GM12878 (cell line): Measurements from ENCODE around the gene ERP27. TPM values are rescaled to one million over a fixed set of nuclear protein-coding genes. Genes with fewer than 3 reads are reported as not detected.

Experiments
- ASH2L ChIP-seq: fragments of 300-600, 200-600 bp; sonication (generic); IDR thresholded peaks from 2 replicates; pipeline ENCODE4 v1.6.1; 2017; ENCODE audit warnings: low read depth, mild to moderate bottlenecking, borderline replicate concordance
- FOXM1 ChIP-seq: IDR thresholded peaks from 2 replicates; pipeline ENCODE4 v1.6.1; 2012; ENCODE audit warnings: low read depth, mild to moderate bottlenecking, inconsistent platforms, low read length, moderate library complexity
- JUNB ChIP-seq: IDR thresholded peaks from 2 replicates; pipeline ENCODE4 v1.6.1; 2016; ENCODE audit warnings: antibody characterized with exemption, mild to moderate bottlenecking
- KLF5 ChIP-seq: fragments of 450-650 bp; IDR thresholded peaks from 2 replicates; pipeline ENCODE4 v1.6.1; 2014; ENCODE audit warnings: mild to moderate bottlenecking; ENCODE audit not compliant: partially characterized antibody
- LARP7 ChIP-seq: fragments of 450-650 bp; IDR thresholded peaks from 2 replicates; pipeline ENCODE4 v1.6.1; 2017; ENCODE audit warnings: mild to moderate bottlenecking
- NBN ChIP-seq: fragments of 450-650 bp; IDR thresholded peaks from 2 replicates; pipeline ENCODE4 v1.6.1; 2016
- NFYA ChIP-seq: IDR thresholded peaks from 2 replicates; pipeline ENCODE4 v1.6.1; 2011; ENCODE audit warnings: low read depth, mild to moderate bottlenecking, low read length, improper control_type of control experiment, borderline replicate concordance
- NFYB ChIP-seq: IDR thresholded peaks from 2 replicates; pipeline ENCODE4 v1.6.1; 2011; ENCODE audit warnings: low read depth, mild to moderate bottlenecking, low read length, improper control_type of control experiment, moderate library complexity; ENCODE audit not compliant: insufficient read depth
- SIX5 ChIP-seq: IDR thresholded peaks from 2 replicates; pipeline ENCODE4 v1.6.1; 2011; ENCODE audit warnings: mild to moderate bottlenecking, low read depth, low read length, moderate library complexity; ENCODE audit not compliant: severe bottlenecking
- SP1 ChIP-seq: IDR thresholded peaks from one replicate; pipeline ENCODE4 v1.6.1; 2011; ENCODE audit warnings: low read depth, low read length
- SREBF1 ChIP-seq: IDR thresholded peaks from 2 replicates; pipeline ENCODE4 v1.6.1; 2012; ENCODE audit warnings: mild to moderate bottlenecking, low read length
- TCF7 ChIP-seq: IDR thresholded peaks from 2 replicates; pipeline ENCODE4 v1.6.1; 2014; ENCODE audit warnings: antibody characterized with exemption, borderline replicate concordance
- WRNIP1 ChIP-seq: IDR thresholded peaks from 2 replicates; pipeline ENCODE4 v1.6.1; 2011; ENCODE audit warnings: low read depth, low read length, improper control_type of control experiment, borderline replicate concordance
- YBX1 ChIP-seq: fragments of 450-650 bp; IDR thresholded peaks from 2 replicates; pipeline ENCODE4 v1.6.1; 2016; ENCODE audit warnings: antibody characterized with exemption
- ZNF24 ChIP-seq: fragments of 450-650 bp; IDR thresholded peaks from 2 replicates; pipeline ENCODE4 v1.6.1; 2017; ENCODE audit warnings: antibody characterized with exemption, mild to moderate bottlenecking
- polyA plus RNA-seq, 11 experiments: library from polyadenylated mRNA; depleted of rRNA in 4 of 11; unstranded in 6 of 11; stranded (reverse) in 5 of 11; fragments of >200 nt; fragmentation: Nextera tagmentation in 4 of 11; fragmentation: Illumina TruSeq in 1 of 11; extraction: Ambion mirVana in 4 of 11; extraction: Trizol in 1 of 11; gene quantifications; 1 replicate in 1 of 11; 2 replicates in 10 of 11; pipeline versions ENCODE4 v1.2.1 to v1.2.3, GENCODE V29; 2011 to 2016; ENCODE audit warnings: inconsistent platforms in 2 of 11, missing spikeins in 2 of 11, low read depth in 1 of 11
- total RNA-seq, 4 experiments: library from RNA; depleted of rRNA in 3 of 4; stranded (reverse); fragments of >200 nt in 3 of 4; fragmentation: Illumina TruSeq in 1 of 4; extraction: Trizol in 1 of 4; gene quantifications; 2 replicates each; pipeline versions ENCODE4 v1.2.1 to v1.2.3, GENCODE V29; 2013 to 2021
- TF ChIP-seq, protein P1 (sequence below): fragments of 450-650 bp; IDR thresholded peaks from 2 replicates; pipeline ENCODE4 v1.6.1; 2017; ENCODE audit warnings: low read depth, mild to moderate bottlenecking, moderate library complexity
- TF ChIP-seq, protein P2 (sequence below): fragments of 450-650 bp; conservative IDR thresholded peaks from 2 replicates; pipeline ENCODE4 v1.6.1; 2017; ENCODE audit warnings: mild to moderate bottlenecking, moderate library complexity
- TF ChIP-seq, protein P3 (sequence below): fragments of 150-350 bp; IDR thresholded peaks from 2 replicates; pipeline ENCODE4 v1.6.1; 2016; ENCODE audit warnings: low read depth, low read length
- TF ChIP-seq, protein P4 (sequence below): IDR thresholded peaks from 2 replicates; pipeline ENCODE4 v1.6.1; 2012; ENCODE audit warnings: improper control_type of control experiment, low read depth, low read length; ENCODE audit not compliant: insufficient replicate concordance

The ERP27 gene
- total and polyA plus RNA-seq, 10 of the 15 experiments (the other 5 are each of a cell fraction or from before 2014, with no cell fraction given): 0.91 to 2.4 (median 1.4) TPM

DNA sequence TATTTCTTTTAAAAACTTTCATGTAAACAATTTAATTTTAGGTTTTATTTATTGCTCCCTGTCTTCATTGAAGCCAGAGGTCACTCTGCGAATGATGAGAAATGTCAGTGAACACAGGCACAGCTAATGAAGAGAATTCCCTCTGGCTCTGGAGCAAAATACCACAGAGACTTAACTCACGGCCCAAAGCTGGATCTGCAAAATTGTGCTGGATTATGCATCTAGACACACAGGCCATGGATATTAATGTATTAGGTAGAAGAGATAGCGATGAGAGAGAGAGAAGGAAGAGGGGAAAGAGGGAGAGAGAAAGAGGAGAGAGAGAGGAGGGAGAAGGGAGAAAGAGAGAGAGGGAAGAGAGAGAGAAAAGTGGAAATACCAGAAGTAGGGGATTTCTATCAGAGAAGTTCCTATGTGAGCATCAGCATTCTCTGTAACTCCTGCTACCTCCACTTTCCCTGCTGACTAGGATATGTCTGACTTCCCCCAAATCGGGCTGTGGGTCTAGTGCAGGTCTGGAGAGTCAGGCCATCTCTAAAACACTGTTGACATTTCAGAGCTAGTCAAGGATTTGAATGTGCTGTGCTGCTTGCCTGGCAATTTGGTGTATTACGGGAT lies 19.3 kb upstream of the ERP27 start (continued):
- TF ChIP-seq NFYA: no peak
- TF ChIP-seq ASH2L: no peak
- no peak for TF ChIP-seq SIX5
- TF ChIP-seq SP1: no peak
- no peak for TF ChIP-seq TCF7
- no peak for TF ChIP-seq KLF5
- TF ChIP-seq YBX1: 0 out of 2 replicates have a peak, but pooled peaks have one; percentile 46
- TF ChIP-seq, protein P1, sequence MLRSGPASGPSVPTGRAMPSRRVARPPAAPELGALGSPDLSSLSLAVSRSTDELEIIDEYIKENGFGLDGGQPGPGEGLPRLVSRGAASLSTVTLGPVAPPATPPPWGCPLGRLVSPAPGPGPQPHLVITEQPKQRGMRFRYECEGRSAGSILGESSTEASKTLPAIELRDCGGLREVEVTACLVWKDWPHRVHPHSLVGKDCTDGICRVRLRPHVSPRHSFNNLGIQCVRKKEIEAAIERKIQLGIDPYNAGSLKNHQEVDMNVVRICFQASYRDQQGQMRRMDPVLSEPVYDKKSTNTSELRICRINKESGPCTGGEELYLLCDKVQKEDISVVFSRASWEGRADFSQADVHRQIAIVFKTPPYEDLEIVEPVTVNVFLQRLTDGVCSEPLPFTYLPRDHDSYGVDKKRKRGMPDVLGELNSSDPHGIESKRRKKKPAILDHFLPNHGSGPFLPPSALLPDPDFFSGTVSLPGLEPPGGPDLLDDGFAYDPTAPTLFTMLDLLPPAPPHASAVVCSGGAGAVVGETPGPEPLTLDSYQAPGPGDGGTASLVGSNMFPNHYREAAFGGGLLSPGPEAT: peak; percentile 56
- peak; percentile 46; the same call in 1 of the 2 replicates for TF ChIP-seq NBN
- no peak for TF ChIP-seq FOXM1
- no peak for TF ChIP-seq LARP7
- no peak for TF ChIP-seq SREBF1
- TF ChIP-seq, protein P2, sequence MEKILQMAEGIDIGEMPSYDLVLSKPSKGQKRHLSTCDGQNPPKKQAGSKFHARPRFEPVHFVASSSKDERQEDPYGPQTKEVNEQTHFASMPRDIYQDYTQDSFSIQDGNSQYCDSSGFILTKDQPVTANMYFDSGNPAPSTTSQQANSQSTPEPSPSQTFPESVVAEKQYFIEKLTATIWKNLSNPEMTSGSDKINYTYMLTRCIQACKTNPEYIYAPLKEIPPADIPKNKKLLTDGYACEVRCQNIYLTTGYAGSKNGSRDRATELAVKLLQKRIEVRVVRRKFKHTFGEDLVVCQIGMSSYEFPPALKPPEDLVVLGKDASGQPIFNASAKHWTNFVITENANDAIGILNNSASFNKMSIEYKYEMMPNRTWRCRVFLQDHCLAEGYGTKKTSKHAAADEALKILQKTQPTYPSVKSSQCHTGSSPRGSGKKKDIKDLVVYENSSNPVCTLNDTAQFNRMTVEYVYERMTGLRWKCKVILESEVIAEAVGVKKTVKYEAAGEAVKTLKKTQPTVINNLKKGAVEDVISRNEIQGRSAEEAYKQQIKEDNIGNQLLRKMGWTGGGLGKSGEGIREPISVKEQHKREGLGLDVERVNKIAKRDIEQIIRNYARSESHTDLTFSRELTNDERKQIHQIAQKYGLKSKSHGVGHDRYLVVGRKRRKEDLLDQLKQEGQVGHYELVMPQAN: no peak
- TF ChIP-seq ZNF24: no peak
- TF ChIP-seq NFYB: no peak
- no peak for TF ChIP-seq JUNB
- TF ChIP-seq, protein P3, sequence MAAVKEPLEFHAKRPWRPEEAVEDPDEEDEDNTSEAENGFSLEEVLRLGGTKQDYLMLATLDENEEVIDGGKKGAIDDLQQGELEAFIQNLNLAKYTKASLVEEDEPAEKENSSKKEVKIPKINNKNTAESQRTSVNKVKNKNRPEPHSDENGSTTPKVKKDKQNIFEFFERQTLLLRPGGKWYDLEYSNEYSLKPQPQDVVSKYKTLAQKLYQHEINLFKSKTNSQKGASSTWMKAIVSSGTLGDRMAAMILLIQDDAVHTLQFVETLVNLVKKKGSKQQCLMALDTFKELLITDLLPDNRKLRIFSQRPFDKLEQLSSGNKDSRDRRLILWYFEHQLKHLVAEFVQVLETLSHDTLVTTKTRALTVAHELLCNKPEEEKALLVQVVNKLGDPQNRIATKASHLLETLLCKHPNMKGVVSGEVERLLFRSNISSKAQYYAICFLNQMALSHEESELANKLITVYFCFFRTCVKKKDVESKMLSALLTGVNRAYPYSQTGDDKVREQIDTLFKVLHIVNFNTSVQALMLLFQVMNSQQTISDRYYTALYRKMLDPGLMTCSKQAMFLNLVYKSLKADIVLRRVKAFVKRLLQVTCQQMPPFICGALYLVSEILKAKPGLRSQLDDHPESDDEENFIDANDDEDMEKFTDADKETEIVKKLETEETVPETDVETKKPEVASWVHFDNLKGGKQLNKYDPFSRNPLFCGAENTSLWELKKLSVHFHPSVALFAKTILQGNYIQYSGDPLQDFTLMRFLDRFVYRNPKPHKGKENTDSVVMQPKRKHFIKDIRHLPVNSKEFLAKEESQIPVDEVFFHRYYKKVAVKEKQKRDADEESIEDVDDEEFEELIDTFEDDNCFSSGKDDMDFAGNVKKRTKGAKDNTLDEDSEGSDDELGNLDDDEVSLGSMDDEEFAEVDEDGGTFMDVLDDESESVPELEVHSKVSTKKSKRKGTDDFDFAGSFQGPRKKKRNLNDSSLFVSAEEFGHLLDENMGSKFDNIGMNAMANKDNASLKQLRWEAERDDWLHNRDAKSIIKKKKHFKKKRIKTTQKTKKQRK: no peak
- TF ChIP-seq, protein P4, sequence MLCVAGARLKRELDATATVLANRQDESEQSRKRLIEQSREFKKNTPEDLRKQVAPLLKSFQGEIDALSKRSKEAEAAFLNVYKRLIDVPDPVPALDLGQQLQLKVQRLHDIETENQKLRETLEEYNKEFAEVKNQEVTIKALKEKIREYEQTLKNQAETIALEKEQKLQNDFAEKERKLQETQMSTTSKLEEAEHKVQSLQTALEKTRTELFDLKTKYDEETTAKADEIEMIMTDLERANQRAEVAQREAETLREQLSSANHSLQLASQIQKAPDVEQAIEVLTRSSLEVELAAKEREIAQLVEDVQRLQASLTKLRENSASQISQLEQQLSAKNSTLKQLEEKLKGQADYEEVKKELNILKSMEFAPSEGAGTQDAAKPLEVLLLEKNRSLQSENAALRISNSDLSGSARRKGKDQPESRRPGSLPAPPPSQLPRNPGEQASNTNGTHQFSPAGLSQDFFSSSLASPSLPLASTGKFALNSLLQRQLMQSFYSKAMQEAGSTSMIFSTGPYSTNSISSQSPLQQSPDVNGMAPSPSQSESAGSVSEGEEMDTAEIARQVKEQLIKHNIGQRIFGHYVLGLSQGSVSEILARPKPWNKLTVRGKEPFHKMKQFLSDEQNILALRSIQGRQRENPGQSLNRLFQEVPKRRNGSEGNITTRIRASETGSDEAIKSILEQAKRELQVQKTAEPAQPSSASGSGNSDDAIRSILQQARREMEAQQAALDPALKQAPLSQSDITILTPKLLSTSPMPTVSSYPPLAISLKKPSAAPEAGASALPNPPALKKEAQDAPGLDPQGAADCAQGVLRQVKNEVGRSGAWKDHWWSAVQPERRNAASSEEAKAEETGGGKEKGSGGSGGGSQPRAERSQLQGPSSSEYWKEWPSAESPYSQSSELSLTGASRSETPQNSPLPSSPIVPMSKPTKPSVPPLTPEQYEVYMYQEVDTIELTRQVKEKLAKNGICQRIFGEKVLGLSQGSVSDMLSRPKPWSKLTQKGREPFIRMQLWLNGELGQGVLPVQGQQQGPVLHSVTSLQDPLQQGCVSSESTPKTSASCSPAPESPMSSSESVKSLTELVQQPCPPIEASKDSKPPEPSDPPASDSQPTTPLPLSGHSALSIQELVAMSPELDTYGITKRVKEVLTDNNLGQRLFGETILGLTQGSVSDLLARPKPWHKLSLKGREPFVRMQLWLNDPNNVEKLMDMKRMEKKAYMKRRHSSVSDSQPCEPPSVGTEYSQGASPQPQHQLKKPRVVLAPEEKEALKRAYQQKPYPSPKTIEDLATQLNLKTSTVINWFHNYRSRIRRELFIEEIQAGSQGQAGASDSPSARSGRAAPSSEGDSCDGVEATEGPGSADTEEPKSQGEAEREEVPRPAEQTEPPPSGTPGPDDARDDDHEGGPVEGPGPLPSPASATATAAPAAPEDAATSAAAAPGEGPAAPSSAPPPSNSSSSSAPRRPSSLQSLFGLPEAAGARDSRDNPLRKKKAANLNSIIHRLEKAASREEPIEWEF: no peak
- 0 out of 2 replicates have a peak, but pooled peaks have one; percentile 62 for TF ChIP-seq WRNIP1
